GM18858 (cell line): ENCODE data around the gene ADAMTS10.
"Not testable (repeated sequence)": the region's sequence is repeated elsewhere in the genome, so short reads cannot be mapped to it uniquely, and the experiment has no call there.

Experiments used
- ATAC-seq: cut with Tn5 transposase; IDR thresholded peaks from one replicate; pipeline ENCODE4 v1.9.1; 2021; ENCODE audit not compliant: unreplicated experiment

The ADAMTS10 gene

GRCh38 chr19:8595651-8596050 lies 14.9 kb downstream of the ADAMTS10 start:
- ATAC-seq = no peak

GRCh38 chr19:8593931-8594330 lies 16.6 kb downstream of the ADAMTS10 start:
- no peak for ATAC-seq

- no peak for ATAC-seq
Observed at GRCh38 chr19:8592231-8593009, 18.1 kb downstream of the ADAMTS10 start.

GRCh38 chr19:8589177-8589714 lies 21.3 kb downstream of the ADAMTS10 start:
- ATAC-seq = no peak

- no peak for ATAC-seq
Observed at GRCh38 chr19:8585894-8586750, 24.4 kb downstream of the ADAMTS10 start.

GRCh38 chr19:8584965-8585893 lies 25.3 kb downstream of the ADAMTS10 start:
- ATAC-seq = no peak

DNA sequence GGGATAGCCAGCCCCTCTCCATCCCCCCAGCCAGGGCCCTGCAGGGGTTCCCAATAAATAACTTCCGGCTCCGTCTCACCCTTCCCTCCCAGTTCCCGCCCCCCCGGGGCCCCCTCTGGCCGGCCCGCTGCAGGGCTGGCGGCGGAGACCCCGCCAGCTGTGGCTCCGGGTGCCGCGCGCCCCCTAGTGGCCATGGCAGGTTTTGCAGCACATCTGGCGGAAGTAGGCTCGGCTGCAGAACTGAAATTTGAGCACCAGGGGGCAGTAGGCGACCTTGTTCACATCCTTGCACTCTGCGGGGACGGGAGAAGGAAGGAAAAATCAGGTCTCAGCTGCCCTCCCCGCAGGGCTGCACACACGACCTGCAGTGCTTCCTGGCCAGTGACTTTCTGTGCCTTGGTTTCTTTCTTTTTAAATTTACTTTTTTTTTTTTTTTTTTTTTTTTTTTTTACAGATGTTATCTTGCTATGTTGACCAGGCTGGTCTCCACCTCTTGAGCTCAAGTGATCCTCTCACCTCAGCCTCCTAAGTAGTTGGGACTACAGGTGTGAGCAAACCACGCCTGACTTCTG lies 29.7 kb downstream of the ADAMTS10 start:
- ATAC-seq = no peak

- ATAC-seq = no peak
Observed at GRCh38 chr19:8578642-8579265, 31.8 kb downstream of the ADAMTS10 start.

DNA sequence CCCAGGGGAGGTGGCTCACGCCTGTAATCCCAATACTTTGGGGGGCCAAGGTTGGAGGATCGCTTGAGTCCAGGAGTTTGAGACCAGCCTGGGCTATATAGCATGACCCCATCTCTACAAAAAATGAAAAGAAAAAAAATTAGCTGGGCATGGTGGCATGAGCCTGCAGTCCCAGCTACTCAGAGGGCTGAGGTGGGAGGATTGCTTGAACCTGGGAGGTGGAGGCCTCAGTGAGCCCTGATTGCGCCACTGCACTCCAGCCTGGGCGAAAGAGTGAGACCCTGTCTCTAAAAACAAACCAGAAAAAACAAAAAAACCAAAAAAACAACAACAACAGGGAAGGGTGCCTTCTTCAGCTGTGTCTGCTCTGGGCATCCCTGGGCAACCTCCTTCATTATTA lies 32.8 kb downstream of the ADAMTS10 start:
- ATAC-seq = no peak

DNA sequence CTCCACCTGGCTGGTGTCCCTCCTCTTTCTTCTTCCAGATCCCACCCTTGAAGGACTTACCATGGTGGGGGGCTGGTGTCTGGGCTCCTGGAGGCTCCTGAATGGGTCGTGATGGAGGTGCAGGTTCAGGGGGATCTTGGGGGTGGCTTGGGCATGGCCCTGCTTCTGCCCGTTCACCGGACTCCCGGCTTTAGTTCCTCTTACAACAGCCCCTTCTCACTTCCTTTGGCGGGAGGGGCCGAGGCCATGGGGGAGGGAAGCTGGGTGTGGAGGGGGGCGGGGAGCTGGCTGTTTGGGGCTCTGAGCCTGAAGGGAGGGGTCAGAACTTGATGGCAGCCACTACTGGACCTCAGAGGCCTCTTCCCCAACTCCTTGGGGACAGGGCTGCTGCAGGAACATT lies 33.3 kb downstream of the ADAMTS10 start, which contains the start of gene MYO1F:
MYO1F (minus strand) TSS at position 196 of the 400 bp plus-strand sequence; CDS start at position 63, 133 bp downstream.
- ATAC-seq = no peak

DNA sequence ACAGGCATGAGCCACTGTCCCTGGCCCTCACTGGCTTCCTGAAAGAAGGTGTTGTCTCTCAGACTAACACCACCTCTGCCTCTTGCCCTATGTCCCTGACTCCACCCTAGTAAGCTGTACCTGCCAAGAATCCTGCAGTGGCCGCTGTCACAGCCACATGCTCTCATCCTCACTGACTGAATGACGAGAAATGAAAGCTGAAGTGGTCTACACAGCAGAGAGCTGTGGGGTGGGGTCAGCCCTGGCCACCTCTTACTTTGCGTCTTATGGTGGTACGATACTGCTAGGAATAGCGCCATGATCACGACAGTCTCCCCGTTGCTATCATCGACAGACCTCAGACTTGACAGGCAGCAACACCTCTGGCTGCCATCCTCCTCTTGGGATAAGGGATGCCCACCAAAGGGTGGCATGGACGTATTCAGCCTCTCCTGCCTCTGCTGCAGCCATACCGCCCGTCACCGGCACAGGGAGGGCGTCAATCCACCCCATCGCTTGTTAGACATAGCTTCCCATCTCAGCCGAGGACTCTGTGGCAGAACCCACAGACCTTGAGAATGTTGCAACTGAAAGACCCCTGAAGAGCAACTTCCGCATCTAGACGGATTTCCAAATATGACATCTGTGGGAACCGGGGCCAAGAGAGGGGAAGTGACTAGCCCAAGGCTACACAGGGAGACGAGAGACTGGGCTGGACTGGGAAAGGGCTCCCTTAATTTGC lies 34.1 kb downstream of the ADAMTS10 start:
- no peak for ATAC-seq

GRCh38 chr19:8575467-8575997 lies 35.0 kb downstream of the ADAMTS10 start:
- no peak for ATAC-seq

DNA sequence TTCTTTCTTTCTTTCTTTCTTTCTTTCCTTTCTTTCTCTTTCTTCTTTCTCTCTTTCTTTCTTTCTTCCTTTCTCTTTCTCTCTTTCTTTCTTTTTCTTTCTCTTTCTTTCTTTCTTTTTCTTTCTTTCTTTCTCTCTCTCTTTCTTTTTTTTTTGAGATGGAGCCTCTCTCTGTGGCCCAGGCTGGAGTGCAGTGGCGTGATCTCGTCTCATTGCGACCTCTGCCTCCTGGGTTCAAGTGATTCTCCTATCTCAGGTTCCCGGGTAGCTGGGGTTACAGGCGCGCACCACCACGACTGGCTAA lies 35.9 kb downstream of the ADAMTS10 start:
- not testable (repeated sequence) for ATAC-seq

DNA sequence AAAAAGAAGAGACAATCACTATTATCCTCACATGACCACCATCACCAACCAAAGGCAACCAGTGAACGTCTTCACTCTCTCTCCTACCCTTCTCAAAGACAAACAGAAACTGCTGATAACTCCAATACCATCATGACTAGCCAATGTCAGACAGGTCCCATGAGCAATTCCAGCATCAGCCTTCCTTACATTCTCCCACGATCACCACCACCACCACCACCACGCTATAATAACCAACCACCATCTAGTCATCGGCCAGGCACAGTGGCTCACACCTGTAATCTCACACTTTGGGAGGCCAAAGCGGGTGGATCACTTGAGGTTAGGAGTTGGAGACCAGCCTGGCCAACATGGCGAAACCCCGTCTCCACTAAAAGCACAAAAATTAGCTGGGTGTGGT lies 37.2 kb downstream of the ADAMTS10 start:
- ATAC-seq = no peak

DNA sequence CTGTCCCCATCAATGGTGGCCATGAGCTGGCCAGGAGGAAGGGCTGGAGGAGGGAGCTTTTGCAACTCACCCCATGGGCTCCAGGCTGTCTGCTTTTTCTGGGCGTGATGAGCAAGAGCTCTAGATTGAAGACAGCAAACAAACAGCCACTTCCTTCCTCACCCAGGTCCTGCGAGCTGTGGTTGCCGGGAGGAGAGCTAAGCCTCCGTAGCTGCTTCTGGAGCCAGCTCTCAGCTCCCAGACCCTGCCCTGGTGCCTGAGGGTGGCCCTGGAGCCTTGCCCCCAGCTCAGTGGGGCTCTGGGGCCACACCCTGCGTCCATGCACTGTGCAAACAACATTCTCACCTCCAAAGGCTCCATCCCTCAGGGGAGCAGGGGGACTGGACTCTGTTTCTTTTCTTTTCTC lies 39.5 kb downstream of the ADAMTS10 start:
- ATAC-seq = no peak

- peak; percentile 44 for ATAC-seq
Observed at GRCh38 chr19:8569066-8569771, 41.3 kb downstream of the ADAMTS10 start.

GRCh38 chr19:8567522-8568172 lies 42.9 kb downstream of the ADAMTS10 start:
- no peak for ATAC-seq

DNA sequence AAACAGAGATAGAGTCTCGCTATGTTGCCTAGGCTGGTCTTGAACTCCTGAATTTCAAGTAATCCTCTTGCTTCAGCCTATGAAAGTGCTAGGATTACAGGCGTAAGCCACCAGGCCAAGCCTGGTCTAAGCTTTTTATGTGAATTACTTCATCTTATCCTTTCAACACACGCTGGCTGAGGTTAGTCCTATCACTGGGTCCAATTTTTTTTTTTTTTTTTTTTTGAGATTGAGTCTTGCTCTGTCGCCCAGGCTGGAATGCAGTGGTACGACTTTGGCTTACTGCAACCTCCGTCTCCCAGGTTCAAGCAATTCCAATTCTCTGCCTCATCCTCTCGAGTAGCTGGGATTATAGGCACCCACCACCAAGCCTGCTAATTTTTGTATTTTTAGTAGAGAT lies 43.7 kb downstream of the ADAMTS10 start:
- no peak for ATAC-seq
